Coronary artery (tissue), 2 donors: ENCODE data around the gene MAST3.

Source experiments
- DNase-seq: peaks from one replicate; pipeline ENCODE4 v3.0.0-alpha.2; 2017; ENCODE audit warnings: low spot score
- H3K27ac ChIP-seq, 2 donors: fragments of 200-600 bp; sonication (generic); one replicate each; pipeline ENCODE4 v1.5.1; 2016 to 2019
- H3K4me3 ChIP-seq: fragments of 200-600 bp; sonication (generic); 2 replicates; pipeline ENCODE4 v1.5.1; 2016; ENCODE audit warnings: mild to moderate bottlenecking, moderate library complexity
- TF ChIP-seq, protein P1 (sequence below): fragments of 200-600 bp; sonication (generic); IDR thresholded peaks from one replicate; pipeline ENCODE4 v1.5.1; 2019; ENCODE audit warnings: antibody characterized with exemption

The MAST3 gene

DNA sequence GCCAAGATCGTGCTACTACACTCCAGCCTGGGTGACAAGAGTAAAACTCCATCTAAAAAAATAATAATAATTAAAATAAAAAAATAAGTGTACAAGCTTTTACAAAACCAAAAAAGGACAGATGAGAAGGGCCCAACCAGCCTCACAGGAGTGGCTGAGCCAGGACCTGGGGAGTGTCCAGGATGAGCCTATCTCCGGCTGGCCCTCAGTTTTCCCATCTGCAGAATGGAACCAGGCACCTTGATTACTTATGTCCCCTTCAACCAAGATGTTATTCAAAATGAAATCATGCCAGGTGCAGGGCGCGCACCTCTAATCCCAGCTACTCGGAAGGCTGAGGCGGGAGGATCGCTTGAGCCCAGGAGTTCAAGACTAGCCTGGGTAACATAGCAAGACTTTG, 66.5 kb downstream of the MAST3 start:
- DNase-seq = no peak
- Histone ChIP-seq H3K4me3 (no peak overlapping the region), H3K27ac (no peak overlapping the region)
- TF ChIP-seq, protein P1, sequence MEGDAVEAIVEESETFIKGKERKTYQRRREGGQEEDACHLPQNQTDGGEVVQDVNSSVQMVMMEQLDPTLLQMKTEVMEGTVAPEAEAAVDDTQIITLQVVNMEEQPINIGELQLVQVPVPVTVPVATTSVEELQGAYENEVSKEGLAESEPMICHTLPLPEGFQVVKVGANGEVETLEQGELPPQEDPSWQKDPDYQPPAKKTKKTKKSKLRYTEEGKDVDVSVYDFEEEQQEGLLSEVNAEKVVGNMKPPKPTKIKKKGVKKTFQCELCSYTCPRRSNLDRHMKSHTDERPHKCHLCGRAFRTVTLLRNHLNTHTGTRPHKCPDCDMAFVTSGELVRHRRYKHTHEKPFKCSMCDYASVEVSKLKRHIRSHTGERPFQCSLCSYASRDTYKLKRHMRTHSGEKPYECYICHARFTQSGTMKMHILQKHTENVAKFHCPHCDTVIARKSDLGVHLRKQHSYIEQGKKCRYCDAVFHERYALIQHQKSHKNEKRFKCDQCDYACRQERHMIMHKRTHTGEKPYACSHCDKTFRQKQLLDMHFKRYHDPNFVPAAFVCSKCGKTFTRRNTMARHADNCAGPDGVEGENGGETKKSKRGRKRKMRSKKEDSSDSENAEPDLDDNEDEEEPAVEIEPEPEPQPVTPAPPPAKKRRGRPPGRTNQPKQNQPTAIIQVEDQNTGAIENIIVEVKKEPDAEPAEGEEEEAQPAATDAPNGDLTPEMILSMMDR = no peak

DNA sequence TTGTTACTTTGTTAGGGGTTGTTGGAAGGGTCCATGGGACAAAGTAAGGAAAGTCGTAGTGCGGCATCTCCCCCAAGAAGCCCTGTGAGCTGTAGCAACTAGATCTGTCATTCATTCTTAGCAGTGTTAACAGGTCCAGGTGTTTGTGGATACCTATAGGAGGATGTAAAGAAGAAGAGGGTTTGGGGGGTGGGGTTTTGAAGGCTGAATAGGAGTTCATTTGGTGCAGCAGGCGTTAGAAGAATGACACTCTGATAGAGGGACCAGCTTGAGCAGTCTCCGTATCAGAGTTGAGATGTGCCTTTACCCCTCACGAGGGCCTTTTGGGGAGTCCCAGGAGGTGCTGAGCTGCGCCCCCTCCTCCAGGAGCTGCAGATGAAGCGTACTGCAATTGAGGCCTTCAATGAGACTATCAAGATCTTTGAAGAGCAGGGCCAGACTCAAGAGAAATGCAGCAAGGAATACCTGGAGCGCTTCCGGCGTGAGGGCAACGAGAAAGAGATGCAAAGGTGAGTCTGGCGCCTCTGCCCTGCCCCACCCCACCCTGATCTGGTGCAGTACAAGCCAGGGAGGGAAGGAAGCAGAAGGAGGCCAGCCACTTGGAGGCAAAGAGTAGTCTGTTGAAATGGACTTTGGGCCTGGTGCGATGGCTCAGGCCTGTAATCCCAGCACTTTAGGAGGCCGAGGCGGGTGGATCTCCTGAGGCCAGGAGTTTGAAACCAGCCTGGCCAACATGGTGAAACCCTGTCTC, 68.4 kb downstream of the MAST3 start:
- no peak overlapping the region for H3K4me3 ChIP-seq
- no peak overlapping the region for H3K27ac ChIP-seq
- TF ChIP-seq, protein P1 = no peak
- no peak for DNase-seq

DNA sequence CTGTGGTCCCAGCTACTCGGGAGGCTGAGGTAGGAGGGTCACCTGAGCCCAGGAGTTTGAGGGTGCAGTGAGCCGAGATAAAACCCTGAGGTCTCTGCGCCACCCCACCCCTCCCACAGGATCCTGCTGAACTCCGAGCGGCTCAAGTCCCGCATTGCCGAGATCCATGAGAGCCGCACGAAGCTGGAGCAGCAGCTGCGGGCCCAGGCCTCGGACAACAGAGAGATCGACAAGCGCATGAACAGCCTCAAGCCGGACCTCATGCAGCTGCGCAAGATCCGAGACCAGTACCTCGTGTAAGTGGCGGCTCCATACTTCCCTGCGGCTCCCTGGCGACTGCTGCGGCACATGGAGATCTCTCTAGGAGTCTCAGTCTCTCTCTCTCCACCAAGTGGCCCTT, 69.4 kb downstream of the MAST3 start:
- TF ChIP-seq, protein P1 = no peak
- Histone ChIP-seq H3K27ac (no peak overlapping the region), H3K4me3 (no peak overlapping the region)
- DNase-seq = no peak

DNA sequence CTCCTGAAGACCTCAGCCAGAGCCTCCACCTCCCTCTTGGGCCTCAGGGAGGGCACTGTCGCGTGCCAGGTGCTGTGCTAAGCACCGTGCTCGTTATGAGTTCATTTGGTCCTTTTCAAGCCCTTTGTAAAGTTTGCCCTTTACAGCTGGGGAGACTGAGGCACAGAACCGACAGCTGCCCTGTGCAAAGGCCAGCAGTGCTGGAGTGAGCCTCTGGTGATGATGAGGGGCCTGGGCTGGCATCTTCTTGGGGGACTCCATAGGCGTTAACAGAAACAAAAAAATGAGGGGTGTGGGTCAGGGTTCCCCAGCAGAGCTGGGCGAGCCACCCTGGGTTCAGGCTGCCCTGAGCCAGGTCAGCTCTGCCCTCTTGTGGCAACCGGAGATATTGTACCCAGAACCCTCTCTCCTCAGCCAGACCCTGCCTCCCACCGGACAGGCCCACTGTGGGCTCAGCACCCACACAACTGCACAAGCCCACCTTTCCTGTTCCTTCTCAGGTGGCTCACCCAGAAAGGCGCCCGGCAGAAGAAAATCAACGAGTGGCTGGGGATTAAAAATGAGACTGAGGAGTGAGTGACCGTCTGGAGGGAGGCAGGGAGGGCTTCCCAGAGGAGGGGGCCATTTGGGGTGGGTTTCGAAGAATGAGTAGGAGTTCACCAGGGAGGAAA, 70.5 kb downstream of the MAST3 start:
- DNase-seq = no peak
- TF ChIP-seq, protein P1 = peak; percentile 60
- H3K27ac ChIP-seq = peak overlapping the region in 1 of 2 donors; percentile 16
- H3K4me3 ChIP-seq = no peak overlapping the region

DNA sequence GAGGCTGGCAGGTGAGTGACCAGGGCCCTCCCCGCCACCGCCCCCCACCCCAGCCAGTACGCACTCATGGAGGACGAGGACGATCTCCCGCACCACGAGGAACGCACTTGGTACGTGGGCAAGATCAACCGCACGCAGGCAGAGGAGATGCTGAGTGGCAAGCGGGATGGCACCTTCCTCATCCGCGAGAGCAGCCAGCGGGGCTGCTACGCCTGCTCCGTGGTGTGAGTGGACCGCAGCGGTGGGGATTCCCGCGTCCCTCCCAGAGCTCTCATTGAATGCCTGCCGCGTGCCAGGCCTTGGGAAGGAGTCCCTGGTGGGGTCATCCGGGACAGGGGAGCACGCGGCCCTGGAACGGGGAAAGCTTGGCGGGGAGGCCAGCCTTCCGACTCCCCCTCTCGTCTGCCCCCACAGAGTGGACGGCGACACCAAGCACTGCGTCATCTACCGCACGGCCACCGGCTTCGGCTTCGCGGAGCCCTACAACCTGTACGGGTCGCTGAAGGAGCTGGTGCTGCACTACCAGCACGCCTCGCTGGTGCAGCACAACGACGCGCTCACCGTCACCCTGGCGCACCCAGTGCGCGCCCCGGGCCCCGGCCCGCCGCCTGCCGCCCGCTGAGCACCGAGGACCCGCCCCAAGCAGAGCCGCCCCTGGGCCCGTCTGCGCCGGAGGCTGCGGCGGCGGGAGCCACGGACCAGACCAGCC, 71.2 kb downstream of the MAST3 start:
- no peak for DNase-seq
- H3K4me3 ChIP-seq = no peak overlapping the region
- TF ChIP-seq, protein P1 = no peak
- peak overlapping the region in 1 of 2 donors; percentile 73 for H3K27ac ChIP-seq

DNA sequence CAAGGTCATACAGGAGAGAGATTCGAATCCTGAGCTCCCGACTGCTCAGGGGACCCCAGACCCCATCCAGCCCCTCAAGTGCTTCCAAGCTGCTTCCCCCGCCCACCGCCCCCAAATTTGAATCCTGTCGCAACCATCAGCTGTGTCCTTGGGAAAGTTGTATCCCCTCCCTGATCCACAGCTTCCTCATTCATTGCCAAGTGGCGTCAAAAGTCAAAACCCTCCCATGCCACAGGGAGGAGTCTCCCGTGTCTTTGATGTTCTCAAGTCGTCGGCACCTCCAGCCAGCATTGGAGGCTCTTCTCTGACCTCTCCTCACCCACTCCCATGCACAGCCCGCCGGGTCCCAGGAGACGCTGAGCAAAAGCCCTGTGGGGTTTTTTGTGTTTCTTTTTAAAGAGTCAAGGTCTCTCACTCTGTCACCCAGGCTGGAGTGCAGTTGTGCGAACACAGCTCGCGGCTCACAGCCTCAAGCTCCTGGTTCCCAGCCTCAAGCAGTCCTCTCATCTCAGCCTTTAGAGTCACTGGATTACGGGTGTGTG, 73.2 kb downstream of the MAST3 start:
- peak overlapping the region; percentile 1 to 73 for H3K27ac ChIP-seq
- TF ChIP-seq, protein P1 = no peak
- H3K4me3 ChIP-seq = no peak overlapping the region
- DNase-seq = no peak
